Measurements from ENCODE around the gene PPCS.

Gene PPCS

GRCh38 chr1:42434340-42434739 is 22.0 kb upstream of the PPCS start:
- Histone ChIP-seq H3K4me3 (IDR thresholded peaks at IDR 0.05; ENCODE audit: insufficient read depth, low read depth, low read length) (no peak overlapping the region), H3K36me3 (ENCODE audit: insufficient read depth) (no peaks in the 10 kb centered on the region), H3K4me2 (no peak overlapping the region), H3K27me3 (ENCODE audit: insufficient read depth, low read depth) (no peaks in the 10 kb centered on the region), H3K4me1 (ENCODE audit: low read depth, poor library complexity, severe bottlenecking) (no peaks in the 10 kb centered on the region), H3K27ac (no peak overlapping the region), H4K20me1 (ENCODE audit: insufficient read depth) (no peaks in the 10 kb centered on the region), H2AFZ (ENCODE audit: low read depth) (no peak overlapping the region), H3K79me2 (ENCODE audit: insufficient read depth, low read depth) (no peaks in the 10 kb centered on the region), H3K9ac (no peak overlapping the region)
- TF ChIP-seq CTCF (conservative IDR thresholded peaks at IDR 0.05; ENCODE audit: low read depth, low read length), result no peak

GRCh38 chr1:42439940-42440339 is 16.4 kb upstream of the PPCS start:
- Histone ChIP-seq H2AFZ (ENCODE audit: low read depth) (no peak overlapping the region), H3K4me2 (no peak overlapping the region), H4K20me1 (ENCODE audit: insufficient read depth) (no peaks in the 10 kb centered on the region), H3K4me3 (IDR thresholded peaks at IDR 0.05; ENCODE audit: insufficient read depth, low read depth, low read length) (no peak overlapping the region), H3K27me3 (ENCODE audit: insufficient read depth, low read depth) (no peaks in the 10 kb centered on the region), H3K27ac (no peak overlapping the region), H3K79me2 (ENCODE audit: insufficient read depth, low read depth) (no peaks in the 10 kb centered on the region), H3K4me1 (ENCODE audit: low read depth, poor library complexity, severe bottlenecking) (no peaks in the 10 kb centered on the region), H3K36me3 (ENCODE audit: insufficient read depth) (no peaks in the 10 kb centered on the region), H3K9ac (no peak overlapping the region)
- no peak for TF ChIP-seq CTCF (conservative IDR thresholded peaks at IDR 0.05; ENCODE audit: low read depth, low read length)

GRCh38 chr1:42442662-42443061 is 13.7 kb upstream of the PPCS start:
- Histone ChIP-seq H3K79me2 (ENCODE audit: insufficient read depth, low read depth) (no peaks in the 10 kb centered on the region), H3K27ac (no peak overlapping the region), H3K27me3 (ENCODE audit: insufficient read depth, low read depth) (no peaks in the 10 kb centered on the region), H3K4me1 (ENCODE audit: low read depth, poor library complexity, severe bottlenecking) (no peaks in the 10 kb centered on the region), H3K4me3 (IDR thresholded peaks at IDR 0.05; ENCODE audit: insufficient read depth, low read depth, low read length) (no peak overlapping the region), H3K36me3 (ENCODE audit: insufficient read depth) (no peaks in the 10 kb centered on the region), H2AFZ (ENCODE audit: low read depth) (no peak overlapping the region), H3K9ac (no peak overlapping the region), H4K20me1 (ENCODE audit: insufficient read depth) (no peaks in the 10 kb centered on the region), H3K4me2 (no peak overlapping the region)
- no peak for TF ChIP-seq CTCF (conservative IDR thresholded peaks at IDR 0.05; ENCODE audit: low read depth, low read length)

GRCh38 chr1:42449256-42449655 is 7.1 kb upstream of the PPCS start:
- no peak for TF ChIP-seq CTCF (conservative IDR thresholded peaks at IDR 0.05; ENCODE audit: low read depth, low read length)
- Histone ChIP-seq H3K4me2 (no peak overlapping the region), H3K27me3 (ENCODE audit: insufficient read depth, low read depth) (no peaks in the 10 kb centered on the region), H2AFZ (ENCODE audit: low read depth) (no peak overlapping the region), H3K36me3 (ENCODE audit: insufficient read depth) (no peaks in the 10 kb centered on the region), H3K79me2 (ENCODE audit: insufficient read depth, low read depth) (no peaks in the 10 kb centered on the region), H3K4me1 (ENCODE audit: low read depth, poor library complexity, severe bottlenecking) (no peaks in the 10 kb centered on the region), H3K9ac (no peak overlapping the region), H3K27ac (no peak overlapping the region), H4K20me1 (ENCODE audit: insufficient read depth) (no peaks in the 10 kb centered on the region), H3K4me3 (IDR thresholded peaks at IDR 0.05; ENCODE audit: insufficient read depth, low read depth, low read length) (no peak overlapping the region)

- no peak overlapping the region for H3K9ac ChIP-seq
- H3K79me2 ChIP-seq (ENCODE audit: insufficient read depth, low read depth), result no peaks in the 10 kb centered on the region
- H2AFZ ChIP-seq (ENCODE audit: low read depth), result no peak overlapping the region
- H3K4me3 ChIP-seq (IDR thresholded peaks at IDR 0.05; ENCODE audit: insufficient read depth, low read depth, low read length), result no peak overlapping the region
- no peak overlapping the region for H3K4me2 ChIP-seq
- no peaks in the 10 kb centered on the region for H4K20me1 ChIP-seq (ENCODE audit: insufficient read depth)
- no peaks in the 10 kb centered on the region for H3K4me1 ChIP-seq (ENCODE audit: low read depth, poor library complexity, severe bottlenecking)
- TF ChIP-seq CTCF (conservative IDR thresholded peaks at IDR 0.05; ENCODE audit: low read depth, low read length), result no peak
- H3K27me3 ChIP-seq (ENCODE audit: insufficient read depth, low read depth), result no peaks in the 10 kb centered on the region
- H3K36me3 ChIP-seq (ENCODE audit: insufficient read depth), result no peaks in the 10 kb centered on the region
- H3K27ac ChIP-seq, result no peak overlapping the region
Observed at GRCh38 chr1:42450061-42450460, 6.3 kb upstream of the PPCS start.
